ENCODE measurements around the gene AQP1.

Gene AQP1

DNA sequence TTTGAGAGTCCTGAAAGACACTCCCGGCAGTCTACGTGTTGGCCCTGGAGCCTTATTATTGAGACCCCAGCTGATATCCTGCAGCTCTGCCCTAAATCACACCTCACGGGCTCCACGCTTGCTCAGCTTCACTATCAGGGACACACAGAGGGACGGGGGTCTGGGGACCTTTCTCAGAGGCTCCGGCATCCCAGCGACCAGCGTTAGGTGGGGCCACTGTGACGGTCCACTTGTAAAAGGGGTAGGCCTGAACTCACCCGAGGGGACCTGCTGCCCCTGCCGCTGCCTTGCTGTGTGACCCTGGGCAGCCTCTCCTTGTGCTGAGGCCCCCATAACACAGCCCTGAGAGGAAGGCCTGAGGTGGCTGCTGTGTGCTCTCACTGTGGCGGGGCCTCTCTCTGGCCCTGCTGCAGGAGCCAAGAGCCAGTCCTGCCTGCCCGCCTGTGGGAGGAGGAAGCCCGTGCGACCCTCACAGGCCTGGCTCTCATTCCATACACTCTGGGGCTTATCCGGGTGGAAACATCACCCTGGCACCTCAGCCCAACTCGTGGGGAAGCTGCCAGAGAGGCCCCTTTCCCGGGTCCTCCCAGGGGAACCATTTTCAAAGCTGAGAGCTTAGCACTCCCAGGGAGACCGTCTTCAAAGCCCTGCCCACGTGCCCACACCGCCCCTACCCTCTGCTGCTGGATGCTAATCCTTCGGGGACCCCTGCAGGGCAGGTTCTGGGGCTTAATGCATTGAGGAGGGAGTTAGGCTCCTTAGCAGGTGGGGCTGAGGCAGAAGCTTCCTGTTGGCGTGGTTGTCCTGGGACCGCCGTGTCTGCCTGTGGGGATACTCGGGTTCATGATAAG, 21.7 kb downstream of the AQP1 start:
- TF ChIP-seq POLR2A (IDR thresholded peaks at IDR 0.05; ENCODE audit: low read depth, low read length), result no peak
- no peak for FAIRE-seq
- no peak for DNase-seq (ENCODE audit: insufficient read length)

DNA sequence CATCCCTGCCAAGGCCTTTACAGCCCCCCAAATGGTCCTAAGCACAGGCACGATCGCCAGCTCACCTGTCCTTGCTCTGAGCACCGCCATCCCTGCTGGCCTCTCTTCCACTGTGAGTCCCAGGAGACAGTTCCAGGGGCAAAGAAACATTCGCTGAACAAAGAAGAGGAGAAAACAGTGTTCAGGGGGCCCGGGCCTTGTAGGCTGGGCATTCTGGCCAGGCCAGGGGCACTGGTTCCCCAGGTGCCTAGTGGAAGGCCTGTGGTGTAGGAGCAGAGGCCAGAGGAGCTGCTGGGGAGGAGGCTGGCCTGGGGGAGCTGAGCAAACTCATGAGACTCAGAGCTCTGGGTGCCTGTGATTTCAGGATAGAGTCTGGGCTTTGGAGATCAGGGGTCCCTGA, 22.6 kb downstream of the AQP1 start:
- TF ChIP-seq POLR2AphosphoS5 (IDR thresholded peaks at IDR 0.05; ENCODE audit: low read depth, low read length) (no peak), TAF1 (IDR thresholded peaks at IDR 0.05; ENCODE audit: borderline replicate concordance, low read depth, low read length) (no peak), POLR2A (IDR thresholded peaks at IDR 0.05; ENCODE audit: low read depth, low read length) (no peak)
- FAIRE-seq (no peak), DNase-seq (ENCODE audit: insufficient read length) (no peak)

DNA sequence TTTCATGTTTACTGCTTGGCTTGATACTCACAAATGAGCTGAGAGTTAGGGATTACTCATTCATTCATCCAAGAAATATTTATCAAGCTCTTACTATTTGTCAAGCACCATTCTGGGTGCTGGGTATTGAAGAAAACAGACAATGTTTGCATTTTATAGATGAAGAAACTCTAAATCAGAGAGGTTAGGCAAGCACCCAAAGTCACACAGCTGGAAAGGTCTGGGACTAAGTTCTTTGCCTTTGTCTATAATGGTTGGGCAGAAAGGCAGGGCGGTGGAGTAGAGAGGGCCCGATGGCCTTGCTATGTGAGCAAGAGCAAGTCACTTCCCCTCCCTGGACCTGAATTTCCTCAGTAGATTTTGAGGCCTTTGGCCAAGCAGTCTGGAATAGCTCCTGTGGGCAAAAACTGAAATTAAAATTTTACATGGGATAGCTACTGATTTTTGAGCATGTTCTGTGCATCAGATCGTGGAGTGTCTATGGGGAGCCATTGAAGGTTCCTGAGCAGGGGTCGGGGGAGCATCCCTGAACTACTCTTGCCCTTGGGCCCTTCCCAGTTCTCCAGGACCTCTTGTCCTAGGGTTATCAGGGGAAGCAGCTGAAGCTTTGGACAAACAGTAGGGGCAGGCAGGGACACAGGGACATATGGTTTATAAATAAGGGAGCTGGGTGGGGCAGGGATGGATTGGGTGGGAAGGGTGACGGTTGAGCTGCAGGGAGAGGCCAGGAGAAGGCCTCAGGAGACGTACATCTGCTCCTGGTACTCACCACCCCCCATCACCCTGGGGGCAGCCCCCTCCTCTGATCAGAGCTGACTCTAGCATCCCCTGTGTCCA, 23.3 kb downstream of the AQP1 start:
- DNase-seq (ENCODE audit: insufficient read length), result no peak
- TF ChIP-seq TAF1 (IDR thresholded peaks at IDR 0.05; ENCODE audit: borderline replicate concordance, low read depth, low read length) (no peak), POLR2AphosphoS5 (IDR thresholded peaks at IDR 0.05; ENCODE audit: low read depth, low read length) (no peak), POLR2A (IDR thresholded peaks at IDR 0.05; ENCODE audit: low read depth, low read length) (no peak)
- no peak for FAIRE-seq

- TF ChIP-seq POLR2A (IDR thresholded peaks at IDR 0.05; ENCODE audit: low read depth, low read length), result no peak
- FAIRE-seq (no peak), DNase-seq (ENCODE audit: insufficient read length) (no peak)
Measured at GRCh38 chr7:30935569-30935877, 23.9 kb downstream of the AQP1 start.

DNA sequence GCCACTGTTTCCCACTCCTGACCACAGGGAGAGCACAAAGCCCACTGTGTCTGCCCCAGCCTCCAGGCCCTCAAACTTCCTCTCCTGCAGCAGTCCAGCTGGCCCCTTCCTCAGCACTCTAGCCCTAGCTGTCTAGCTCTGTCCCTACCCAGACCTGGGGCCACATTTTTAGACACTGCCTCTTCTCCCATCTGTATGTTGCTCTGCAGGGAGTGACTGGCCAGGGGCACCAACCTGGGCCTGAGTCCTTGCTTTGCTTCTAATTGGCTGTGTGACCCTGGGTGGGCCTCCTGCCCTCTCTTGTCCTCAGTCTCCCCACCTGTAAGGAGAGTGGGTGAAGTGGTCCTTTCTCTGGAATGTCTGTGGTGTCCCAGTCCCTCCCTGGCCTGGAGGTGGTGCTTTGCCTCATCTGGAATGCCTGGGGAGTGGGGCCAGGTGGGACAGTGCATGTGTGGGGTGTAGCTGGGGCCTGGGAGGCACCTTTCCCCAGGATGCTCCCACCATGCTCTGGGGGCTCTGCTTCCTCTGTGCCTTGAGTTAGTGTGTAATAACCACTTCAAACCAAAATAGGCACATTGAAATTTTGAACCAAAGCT, 25.1 kb downstream of the AQP1 start:
- DNase-seq (ENCODE audit: insufficient read length) (no peak), FAIRE-seq (no peak)
- TF ChIP-seq POLR2A (IDR thresholded peaks at IDR 0.05; ENCODE audit: low read depth, low read length), result no peak
- no peak for TF ChIP-seq TAF1 (IDR thresholded peaks at IDR 0.05; ENCODE audit: borderline replicate concordance, low read depth, low read length)
- no peak for TF ChIP-seq POLR2AphosphoS5 (IDR thresholded peaks at IDR 0.05; ENCODE audit: low read depth, low read length)

DNA sequence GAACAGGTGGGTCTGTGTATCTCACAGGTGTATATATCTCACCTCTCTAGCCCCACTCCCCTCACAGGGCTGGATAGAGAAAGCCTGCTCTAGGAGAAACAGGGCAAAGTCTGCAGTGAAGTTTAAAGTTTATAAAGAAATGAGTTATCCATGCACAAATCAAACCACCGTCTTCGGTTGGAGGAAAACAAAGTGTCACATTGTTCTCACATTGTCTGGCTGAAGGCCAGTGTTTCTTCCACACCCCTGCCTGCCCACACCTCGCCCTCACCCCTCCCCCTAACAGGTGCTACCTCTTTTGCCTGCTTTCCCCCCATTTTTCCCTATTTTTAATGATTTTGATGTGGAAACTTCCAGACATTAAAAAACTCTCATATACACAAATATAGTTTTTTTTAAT, 25.8 kb downstream of the AQP1 start:
- FAIRE-seq (no peak), DNase-seq (ENCODE audit: insufficient read length) (no peak)
- no peak for TF ChIP-seq POLR2AphosphoS5 (IDR thresholded peaks at IDR 0.05; ENCODE audit: low read depth, low read length)
- TF ChIP-seq POLR2A (IDR thresholded peaks at IDR 0.05; ENCODE audit: low read depth, low read length), result no peak
- no peak for TF ChIP-seq TAF1 (IDR thresholded peaks at IDR 0.05; ENCODE audit: borderline replicate concordance, low read depth, low read length)

GRCh38 chr7:30938435-30939316, 27.0 kb downstream of the AQP1 start:
- DNase-seq (ENCODE audit: insufficient read length), result peak; percentile 72
- TF ChIP-seq POLR2AphosphoS5 (IDR thresholded peaks at IDR 0.05; ENCODE audit: low read depth, low read length) (no peak), POLR2A (IDR thresholded peaks at IDR 0.05; ENCODE audit: low read depth, low read length) (no peak), TAF1 (IDR thresholded peaks at IDR 0.05; ENCODE audit: borderline replicate concordance, low read depth, low read length) (no peak)
- FAIRE-seq, result peak; percentile 95

- TF ChIP-seq TAF1 (IDR thresholded peaks at IDR 0.05; ENCODE audit: borderline replicate concordance, low read depth, low read length) (no peak), POLR2A (IDR thresholded peaks at IDR 0.05; ENCODE audit: low read depth, low read length) (no peak), POLR2AphosphoS5 (IDR thresholded peaks at IDR 0.05; ENCODE audit: low read depth, low read length) (no peak)
- no peak for FAIRE-seq
- no peak for DNase-seq (ENCODE audit: insufficient read length)
Measured at GRCh38 chr7:30941582-30942323, 30.1 kb downstream of the AQP1 start.

DNA sequence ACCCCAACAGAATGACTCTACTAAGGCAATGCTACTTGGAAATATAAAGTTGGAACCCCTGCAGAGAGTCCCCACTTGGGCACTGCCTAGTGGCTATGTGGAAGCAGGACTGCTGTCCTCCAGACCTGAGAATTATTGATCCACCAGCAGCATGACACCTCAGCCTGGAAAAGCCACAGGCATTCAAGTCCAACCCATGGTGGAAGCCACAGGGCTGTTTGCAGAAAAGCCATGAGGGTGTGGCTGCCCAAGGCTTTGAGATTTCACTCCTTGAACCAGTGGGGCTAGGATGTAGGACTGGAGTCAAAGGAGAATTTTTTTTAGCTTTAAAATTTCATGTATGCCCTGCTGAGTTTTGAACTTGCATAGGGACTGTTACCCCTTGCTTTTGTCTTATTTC, 38.5 kb downstream of the AQP1 start:
- TF ChIP-seq POLR2AphosphoS5 (IDR thresholded peaks at IDR 0.05; ENCODE audit: low read depth, low read length) (no peak), POLR2A (IDR thresholded peaks at IDR 0.05; ENCODE audit: low read depth, low read length) (no peak), TAF1 (IDR thresholded peaks at IDR 0.05; ENCODE audit: borderline replicate concordance, low read depth, low read length) (no peak)
- FAIRE-seq (no peak), DNase-seq (ENCODE audit: insufficient read length) (no peak)

DNA sequence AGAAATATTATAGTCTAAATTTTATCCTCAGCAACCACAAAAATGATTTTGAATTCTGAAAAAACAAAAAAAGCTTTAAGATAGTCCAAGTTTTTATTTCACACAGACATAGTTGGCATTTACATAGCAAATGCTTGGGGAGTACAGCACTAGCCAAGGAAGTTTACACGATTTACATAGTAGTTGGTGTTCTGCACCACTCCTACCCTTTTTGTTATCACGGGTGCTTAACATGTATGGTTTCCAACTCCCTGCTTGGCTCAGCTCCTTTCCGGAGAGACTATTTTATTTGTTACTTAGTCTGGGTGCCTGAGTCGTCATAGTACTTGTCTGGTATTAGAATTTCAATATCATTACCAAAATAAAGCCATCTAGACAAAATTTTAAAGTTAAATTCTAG, 43.3 kb downstream of the AQP1 start:
- TF ChIP-seq POLR2A (IDR thresholded peaks at IDR 0.05; ENCODE audit: low read depth, low read length), result no peak
- no peak for TF ChIP-seq TAF1 (IDR thresholded peaks at IDR 0.05; ENCODE audit: borderline replicate concordance, low read depth, low read length)
- TF ChIP-seq POLR2AphosphoS5 (IDR thresholded peaks at IDR 0.05; ENCODE audit: low read depth, low read length), result no peak
- DNase-seq (ENCODE audit: insufficient read length) (no peak), FAIRE-seq (no peak)

All from GM12892 (cell line).